Activated naive CD8-positive, alpha-beta T cell (primary cell): ENCODE measurements around the gene TENM3.

Experiments used
- H3K27ac Mint-ChIP-seq: one replicate; pipeline ENCODE4 v1.8.0; 2021; ENCODE audit warnings: mixed read lengths
- H3K27me3 Mint-ChIP-seq: one replicate; pipeline ENCODE4 v1.8.0; 2021; ENCODE audit warnings: mixed read lengths
- H3K36me3 Mint-ChIP-seq: one replicate; pipeline ENCODE4 v1.8.0; 2021; ENCODE audit warnings: mixed read lengths
- H3K4me1 Mint-ChIP-seq: one replicate; pipeline ENCODE4 v1.8.0; 2021; ENCODE audit warnings: low read depth, mixed read lengths
- H3K4me3 Mint-ChIP-seq: one replicate; pipeline ENCODE4 v1.8.0; 2021; ENCODE audit warnings: mild to moderate bottlenecking, mixed read lengths
- H3K9me3 Mint-ChIP-seq: one replicate; pipeline ENCODE4 v1.8.0; 2021; ENCODE audit warnings: low read depth, mixed read lengths

TENM3 gene

GRCh38 chr4:182219411-182220056 is 23.7 kb upstream of the TENM3 start:
- no peak overlapping the region for H3K27ac Mint-ChIP-seq
- H3K4me1 Mint-ChIP-seq, result no peaks in the 10 kb centered on the region
- no peaks in the 10 kb centered on the region for H3K27me3 Mint-ChIP-seq
- H3K4me3 Mint-ChIP-seq, result no peak overlapping the region
- no peaks in the 10 kb centered on the region for H3K36me3 Mint-ChIP-seq
- no peaks in the 10 kb centered on the region for H3K9me3 Mint-ChIP-seq

- Mint-ChIP-seq H3K27me3 (no peaks in the 10 kb centered on the region), H3K36me3 (no peaks in the 10 kb centered on the region), H3K9me3 (no peaks in the 10 kb centered on the region), H3K4me1 (no peaks in the 10 kb centered on the region), H3K4me3 (no peak overlapping the region), H3K27ac (no peak overlapping the region)
Measured at GRCh38 chr4:182221987-182222386, 21.2 kb upstream of the TENM3 start.

- Mint-ChIP-seq H3K9me3 (no peaks in the 10 kb centered on the region), H3K36me3 (no peaks in the 10 kb centered on the region), H3K4me3 (no peak overlapping the region), H3K4me1 (no peaks in the 10 kb centered on the region), H3K27me3 (no peaks in the 10 kb centered on the region), H3K27ac (no peak overlapping the region)
Measured at GRCh38 chr4:182222766-182223165, 20.4 kb upstream of the TENM3 start.

- Mint-ChIP-seq H3K36me3 (no peaks in the 10 kb centered on the region), H3K4me1 (no peaks in the 10 kb centered on the region), H3K27ac (no peak overlapping the region), H3K9me3 (no peaks in the 10 kb centered on the region), H3K4me3 (no peak overlapping the region), H3K27me3 (no peaks in the 10 kb centered on the region)
Measured at GRCh38 chr4:182223708-182224107, 19.5 kb upstream of the TENM3 start.

- Mint-ChIP-seq H3K4me1 (no peaks in the 10 kb centered on the region), H3K36me3 (no peaks in the 10 kb centered on the region), H3K4me3 (no peak overlapping the region), H3K27ac (no peak overlapping the region), H3K9me3 (no peaks in the 10 kb centered on the region), H3K27me3 (no peaks in the 10 kb centered on the region)
Measured at GRCh38 chr4:182224192-182224850, 18.9 kb upstream of the TENM3 start.

GRCh38 chr4:182225257-182225852 is 17.8 kb upstream of the TENM3 start:
- Mint-ChIP-seq H3K4me1 (no peaks in the 10 kb centered on the region), H3K36me3 (no peaks in the 10 kb centered on the region), H3K4me3 (no peak overlapping the region), H3K27me3 (no peaks in the 10 kb centered on the region), H3K27ac (no peak overlapping the region), H3K9me3 (no peaks in the 10 kb centered on the region)

- Mint-ChIP-seq H3K4me1 (no peaks in the 10 kb centered on the region), H3K36me3 (no peaks in the 10 kb centered on the region), H3K27me3 (no peaks in the 10 kb centered on the region), H3K4me3 (no peak overlapping the region), H3K27ac (no peak overlapping the region), H3K9me3 (no peaks in the 10 kb centered on the region)
Measured at GRCh38 chr4:182227611-182228010, 15.6 kb upstream of the TENM3 start.

GRCh38 chr4:182228991-182229577 is 14.1 kb upstream of the TENM3 start:
- Mint-ChIP-seq H3K27me3 (no peaks in the 10 kb centered on the region), H3K27ac (no peak overlapping the region), H3K4me3 (no peak overlapping the region), H3K9me3 (no peaks in the 10 kb centered on the region), H3K4me1 (no peaks in the 10 kb centered on the region), H3K36me3 (no peaks in the 10 kb centered on the region)

- Mint-ChIP-seq H3K4me3 (no peak overlapping the region), H3K27me3 (no peaks in the 10 kb centered on the region), H3K9me3 (no peaks in the 10 kb centered on the region)
Measured at GRCh38 chr4:182230256-182230655, 12.9 kb upstream of the TENM3 start.

GRCh38 chr4:182231080-182231479 is 12.1 kb upstream of the TENM3 start:
- no peak overlapping the region for H3K4me3 Mint-ChIP-seq
- no peak overlapping the region for H3K27ac Mint-ChIP-seq
- H3K27me3 Mint-ChIP-seq, result no peaks in the 10 kb centered on the region
- H3K36me3 Mint-ChIP-seq, result no peaks in the 10 kb centered on the region
- no peaks in the 10 kb centered on the region for H3K4me1 Mint-ChIP-seq
- H3K9me3 Mint-ChIP-seq, result no peaks in the 10 kb centered on the region

More at GRCh38 chr4:182230256-182230655, 12.9 kb upstream of the TENM3 start:
- H3K4me1 Mint-ChIP-seq, result no peaks in the 10 kb centered on the region
- no peak overlapping the region for H3K27ac Mint-ChIP-seq
- H3K36me3 Mint-ChIP-seq, result no peaks in the 10 kb centered on the region

- Mint-ChIP-seq H3K4me3 (no peak overlapping the region), H3K4me1 (no peaks in the 10 kb centered on the region), H3K9me3 (no peaks in the 10 kb centered on the region), H3K27me3 (no peaks in the 10 kb centered on the region), H3K27ac (no peak overlapping the region), H3K36me3 (no peaks in the 10 kb centered on the region)
Measured at GRCh38 chr4:182231496-182231895, 11.7 kb upstream of the TENM3 start.

- H3K36me3 Mint-ChIP-seq, result no peaks in the 10 kb centered on the region
- no peaks in the 10 kb centered on the region for H3K4me1 Mint-ChIP-seq
- H3K4me3 Mint-ChIP-seq, result no peak overlapping the region
- H3K9me3 Mint-ChIP-seq, result no peaks in the 10 kb centered on the region
- no peaks in the 10 kb centered on the region for H3K27me3 Mint-ChIP-seq
- no peak overlapping the region for H3K27ac Mint-ChIP-seq
Measured at GRCh38 chr4:182233310-182234090, 9.7 kb upstream of the TENM3 start.

- Mint-ChIP-seq H3K9me3 (no peaks in the 10 kb centered on the region), H3K27ac (no peak overlapping the region), H3K4me3 (no peak overlapping the region), H3K36me3 (no peaks in the 10 kb centered on the region), H3K27me3 (no peaks in the 10 kb centered on the region), H3K4me1 (no peaks in the 10 kb centered on the region)
Measured at GRCh38 chr4:182235021-182235795, 8.0 kb upstream of the TENM3 start.

- Mint-ChIP-seq H3K4me3 (no peak overlapping the region), H3K27ac (no peak overlapping the region), H3K36me3 (no peaks in the 10 kb centered on the region), H3K9me3 (no peaks in the 10 kb centered on the region), H3K27me3 (no peaks in the 10 kb centered on the region), H3K4me1 (no peaks in the 10 kb centered on the region)
Measured at GRCh38 chr4:182236186-182236585, 7.0 kb upstream of the TENM3 start.
